GM13977 (cell line): ENCODE data around the gene NGF.
"Not testable (repeated sequence)": the region's sequence is repeated elsewhere in the genome, so short reads cannot be mapped to it uniquely, and the experiment has no call there.

Experiments used
- DNase-seq: peaks from one replicate; pipeline ENCODE4 v3.0.0; 2012; ENCODE audit warnings: low spot score
- in situ Hi-C: fragments of 300-500 bp; cut with MboI; formaldehyde crosslinking; loops from one replicate; pipeline ENCODE4 v1.12.0; 2022; ENCODE audit warnings: low sequenced_read_pairs, low pct_unique_long_range_greater_than_20kb, mixed read lengths, inconsistent platforms; ENCODE audit not compliant: unreplicated experiment
- TF ChIP-seq, protein P1 (sequence below): IDR thresholded peaks from 2 replicates; pipeline ENCODE4 v1.5.1; 2012; ENCODE audit warnings: mild to moderate bottlenecking, control low read depth; ENCODE audit not compliant: insufficient read depth; ENCODE audit errors: extremely low read depth, missing control alignments

Gene NGF

DNA sequence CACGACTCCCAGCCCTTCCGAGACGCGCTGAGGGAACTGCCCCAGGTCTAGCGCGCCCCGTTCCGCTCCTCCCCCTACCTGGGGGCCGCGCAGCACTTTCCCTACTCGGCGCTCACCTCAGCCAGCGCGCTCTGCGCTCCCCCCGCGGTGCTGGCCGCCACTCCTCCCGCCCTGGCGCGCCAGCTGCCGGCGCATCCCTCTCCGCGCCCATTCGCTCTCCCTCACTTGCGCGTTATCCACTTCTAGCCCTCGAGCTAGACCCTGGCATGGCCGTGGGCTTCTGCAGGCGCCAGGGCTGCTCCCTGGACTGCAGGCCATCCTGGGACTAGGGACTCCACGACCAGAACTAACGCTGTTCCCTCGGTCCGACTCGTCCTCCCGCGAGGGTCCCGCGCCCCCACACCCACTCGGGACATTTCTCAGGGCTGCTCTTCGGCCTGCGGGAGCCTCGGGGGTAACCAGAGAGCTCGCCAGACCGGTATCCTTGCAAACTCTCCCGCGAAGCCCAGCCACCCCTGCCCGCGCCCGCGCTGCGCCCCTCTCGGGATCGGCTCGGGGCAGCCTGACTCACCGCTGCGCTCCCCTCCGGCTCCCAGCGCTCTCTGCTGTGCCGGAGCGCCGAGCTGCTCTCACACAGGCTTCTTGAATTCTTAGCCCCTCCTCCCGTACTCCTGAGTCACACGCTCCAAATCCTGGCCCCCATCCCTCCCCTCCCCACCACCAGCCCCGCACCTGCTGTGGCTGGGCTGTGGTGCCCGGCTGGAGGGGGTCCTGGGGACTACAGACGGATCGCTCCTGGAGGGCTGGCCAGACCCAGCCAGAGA is at the start of gene NGF:
TSS of gene NGF (minus strand) at position 617 of the 824 bp plus-strand sequence. CDS start 51,454 bp downstream, outside the sequence.
- TF ChIP-seq, protein P1, sequence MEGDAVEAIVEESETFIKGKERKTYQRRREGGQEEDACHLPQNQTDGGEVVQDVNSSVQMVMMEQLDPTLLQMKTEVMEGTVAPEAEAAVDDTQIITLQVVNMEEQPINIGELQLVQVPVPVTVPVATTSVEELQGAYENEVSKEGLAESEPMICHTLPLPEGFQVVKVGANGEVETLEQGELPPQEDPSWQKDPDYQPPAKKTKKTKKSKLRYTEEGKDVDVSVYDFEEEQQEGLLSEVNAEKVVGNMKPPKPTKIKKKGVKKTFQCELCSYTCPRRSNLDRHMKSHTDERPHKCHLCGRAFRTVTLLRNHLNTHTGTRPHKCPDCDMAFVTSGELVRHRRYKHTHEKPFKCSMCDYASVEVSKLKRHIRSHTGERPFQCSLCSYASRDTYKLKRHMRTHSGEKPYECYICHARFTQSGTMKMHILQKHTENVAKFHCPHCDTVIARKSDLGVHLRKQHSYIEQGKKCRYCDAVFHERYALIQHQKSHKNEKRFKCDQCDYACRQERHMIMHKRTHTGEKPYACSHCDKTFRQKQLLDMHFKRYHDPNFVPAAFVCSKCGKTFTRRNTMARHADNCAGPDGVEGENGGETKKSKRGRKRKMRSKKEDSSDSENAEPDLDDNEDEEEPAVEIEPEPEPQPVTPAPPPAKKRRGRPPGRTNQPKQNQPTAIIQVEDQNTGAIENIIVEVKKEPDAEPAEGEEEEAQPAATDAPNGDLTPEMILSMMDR = no peak
- DNase-seq = no peak
- in situ Hi-C loops = no loop called here

DNA sequence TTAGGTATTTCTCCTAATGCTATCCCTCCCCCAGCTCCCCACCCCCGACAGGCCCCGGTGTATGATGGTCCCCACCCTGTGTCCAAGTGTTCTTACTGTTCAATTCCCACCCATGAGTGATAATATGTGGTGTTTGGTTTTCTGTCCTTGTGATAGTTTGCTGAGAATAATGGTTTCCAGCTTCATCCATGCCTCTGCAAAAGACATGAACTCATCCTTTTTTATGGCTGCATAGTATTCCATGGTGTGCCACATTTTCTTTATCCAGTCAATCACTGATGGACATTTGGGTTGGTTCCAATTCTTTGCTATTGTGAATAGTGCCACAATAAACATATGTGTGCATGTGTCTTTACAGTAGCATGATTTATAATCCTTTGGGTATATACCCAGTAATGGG is 45.4 kb upstream of the NGF start:
- in situ Hi-C loops, DNase-seq: not testable (repeated sequence)

DNA sequence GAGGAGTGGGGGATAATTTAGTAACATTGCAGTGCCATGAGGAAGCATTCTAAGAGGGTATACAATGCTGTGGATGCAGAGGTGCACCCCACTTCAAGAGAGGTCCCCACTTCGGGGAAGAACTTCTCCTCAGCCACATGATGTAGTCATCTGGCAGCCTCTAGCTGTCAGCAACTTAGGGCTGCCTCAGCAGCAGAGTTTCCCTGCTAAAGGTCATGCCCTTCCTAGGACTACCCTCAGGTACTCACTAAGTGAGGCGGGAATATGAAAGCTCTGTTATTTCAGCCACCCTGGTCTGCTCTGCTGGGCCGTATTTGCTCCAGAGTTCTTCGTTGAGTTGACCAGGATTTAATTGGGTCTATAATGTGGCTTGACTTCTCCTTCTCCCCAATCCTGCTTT is 41.9 kb upstream of the NGF start:
- in situ Hi-C loops = no loop called here
- no peak for DNase-seq
- TF ChIP-seq, protein P1 = no peak

- in situ Hi-C loops = no loop called here
- TF ChIP-seq, protein P1 = no peak
- DNase-seq = no peak
Observed at GRCh38 chr1:115377411-115377810, 39.4 kb upstream of the NGF start.

GRCh38 chr1:115374598-115374997 is 36.5 kb upstream of the NGF start:
- in situ Hi-C loops = no loop called here
- no peak for DNase-seq
- TF ChIP-seq, protein P1 = no peak

GRCh38 chr1:115373305-115373704 is 35.3 kb upstream of the NGF start:
- in situ Hi-C loops = no loop called here
- no peak for DNase-seq
- TF ChIP-seq, protein P1 = no peak

GRCh38 chr1:115365738-115366137 is 27.7 kb upstream of the NGF start:
- in situ Hi-C loops = no loop called here
- DNase-seq = no peak
- TF ChIP-seq, protein P1 = no peak
